ENCODE measurements around the gene NSUN4. TPM values are rescaled to one million over a fixed set of nuclear protein-coding genes. Genes with fewer than 3 reads are reported as not detected.
"Not testable (repeated sequence)": the region's sequence is repeated elsewhere in the genome, so short reads cannot be mapped to it uniquely, and the experiment has no call there.

NSUN4 gene
- total and polyA plus RNA-seq, 3 donors from 2014 or later = 47.4 to 130 (median 94.3) TPM

DNA sequence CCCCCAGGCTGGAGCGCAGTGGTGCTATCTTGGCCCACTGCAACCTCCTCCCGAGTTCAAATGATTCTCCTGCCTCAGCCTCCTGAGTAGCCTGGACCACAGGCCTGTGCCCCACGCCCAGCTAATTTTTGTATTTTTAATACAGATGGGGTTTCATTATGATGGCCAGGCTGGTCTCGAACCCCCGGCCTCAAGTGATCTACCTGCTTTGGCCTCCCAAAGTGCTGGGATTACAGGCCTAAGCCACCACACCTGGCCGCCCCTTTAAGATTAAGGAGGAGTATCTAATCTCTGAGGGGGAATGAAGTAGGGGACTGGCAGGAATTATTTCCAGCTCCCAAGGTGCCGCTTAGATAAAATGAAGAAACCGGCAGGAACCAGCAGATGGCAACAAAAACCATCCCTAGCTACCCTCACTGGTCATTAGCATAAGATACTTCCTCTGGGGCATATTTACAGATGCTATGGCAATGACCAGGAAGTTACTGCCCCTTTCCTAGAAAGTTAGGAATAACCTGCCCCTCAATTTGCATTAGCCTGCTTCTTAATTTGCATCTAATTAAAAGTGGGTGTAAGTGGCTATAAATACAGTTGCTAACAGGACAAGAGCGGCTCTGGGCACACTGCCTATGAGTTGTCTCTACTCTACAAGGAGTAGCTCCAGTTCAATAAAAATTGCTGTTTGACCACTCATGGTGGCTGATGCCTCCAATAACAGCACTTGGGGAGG is 7.1 kb upstream of the NSUN4 start:
- 72 to 74% methylated on average over 9 of the region's 9 CpGs for WGBS, 2 donors
- peak; percentile 32 for DNase-seq
- intact Hi-C loops (cut with DNase I; ENCODE audit: low total_unique reads) = no loop called here

DNA sequence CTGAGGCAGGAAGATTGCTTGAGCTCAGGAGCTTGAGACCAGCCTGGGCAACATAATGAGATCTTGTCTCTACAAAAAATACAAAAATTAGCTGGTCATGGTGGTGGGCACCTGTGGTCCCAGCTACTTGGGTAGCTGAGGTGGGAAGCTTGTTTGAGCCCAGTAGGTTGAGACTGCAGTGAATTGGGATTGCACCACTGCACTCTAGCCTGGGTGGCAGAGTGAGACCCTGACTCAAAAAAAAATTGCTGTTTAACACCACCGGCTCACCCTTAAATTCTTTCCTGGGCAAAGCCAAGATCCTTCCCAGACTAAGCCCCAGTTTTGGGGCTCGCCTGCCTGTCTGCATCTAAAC is 6.6 kb upstream of the NSUN4 start:
- TF ChIP-seq POLR2A (IDR thresholded peaks at IDR 0.05) = no peak
- TF ChIP-seq, protein P1, sequence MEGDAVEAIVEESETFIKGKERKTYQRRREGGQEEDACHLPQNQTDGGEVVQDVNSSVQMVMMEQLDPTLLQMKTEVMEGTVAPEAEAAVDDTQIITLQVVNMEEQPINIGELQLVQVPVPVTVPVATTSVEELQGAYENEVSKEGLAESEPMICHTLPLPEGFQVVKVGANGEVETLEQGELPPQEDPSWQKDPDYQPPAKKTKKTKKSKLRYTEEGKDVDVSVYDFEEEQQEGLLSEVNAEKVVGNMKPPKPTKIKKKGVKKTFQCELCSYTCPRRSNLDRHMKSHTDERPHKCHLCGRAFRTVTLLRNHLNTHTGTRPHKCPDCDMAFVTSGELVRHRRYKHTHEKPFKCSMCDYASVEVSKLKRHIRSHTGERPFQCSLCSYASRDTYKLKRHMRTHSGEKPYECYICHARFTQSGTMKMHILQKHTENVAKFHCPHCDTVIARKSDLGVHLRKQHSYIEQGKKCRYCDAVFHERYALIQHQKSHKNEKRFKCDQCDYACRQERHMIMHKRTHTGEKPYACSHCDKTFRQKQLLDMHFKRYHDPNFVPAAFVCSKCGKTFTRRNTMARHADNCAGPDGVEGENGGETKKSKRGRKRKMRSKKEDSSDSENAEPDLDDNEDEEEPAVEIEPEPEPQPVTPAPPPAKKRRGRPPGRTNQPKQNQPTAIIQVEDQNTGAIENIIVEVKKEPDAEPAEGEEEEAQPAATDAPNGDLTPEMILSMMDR (IDR thresholded peaks at IDR 0.05) = no peak
- no peak overlapping the region for H3K4me3 ChIP-seq
- no peak for DNase-seq
- no peaks in the 10 kb centered on the region for H3K9me3 ChIP-seq
- no peaks in the 10 kb centered on the region for H3K27me3 ChIP-seq
- intact Hi-C loops (cut with DNase I; ENCODE audit: low total_unique reads) = no loop called here
- H3K27ac ChIP-seq = no peak overlapping the region
- WGBS, 2 donors = 83 to 86% methylated on average over 2 of the region's 2 CpGs
- H3K4me1 ChIP-seq = peaks cover under 1% of the 10 kb centered on the region
- no peaks in the 10 kb centered on the region for H3K36me3 ChIP-seq (ENCODE audit: low read depth, missing control alignments)

More for the DNA sequence above, 7.1 kb upstream of the NSUN4 start:
- TF ChIP-seq POLR2A (IDR thresholded peaks at IDR 0.05) = no peak
- TF ChIP-seq, protein P1 (IDR thresholded peaks at IDR 0.05) = no peak
- Histone ChIP-seq H3K4me3 (no peak overlapping the region), H3K27me3 (no peaks in the 10 kb centered on the region), H3K9me3 (no peaks in the 10 kb centered on the region), H3K36me3 (ENCODE audit: low read depth, missing control alignments) (no peaks in the 10 kb centered on the region), H3K27ac (no peak overlapping the region), H3K4me1 (no peaks in the 10 kb centered on the region)

DNA sequence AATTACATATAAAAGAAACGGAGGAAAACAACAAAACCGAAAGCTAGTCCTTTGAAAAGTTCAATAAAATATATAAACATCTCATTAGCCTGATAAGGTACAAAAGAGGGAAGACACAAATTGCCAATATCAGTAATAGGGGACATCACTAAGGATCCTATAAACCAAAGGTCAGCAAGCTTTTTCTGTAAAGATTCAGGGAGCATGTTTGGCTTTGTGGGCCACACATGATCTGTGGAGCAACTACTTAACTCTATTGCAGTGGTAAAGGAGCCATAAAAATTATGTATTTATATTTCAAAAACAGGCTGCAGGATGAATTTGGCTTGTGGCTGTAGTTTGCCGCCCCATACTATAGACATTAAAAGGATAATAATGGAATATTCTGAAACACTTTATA is 5.5 kb upstream of the NSUN4 start:
- WGBS, 2 donors = 90 to 97% methylated on average over 3 of the region's 3 CpGs
- no peak for TF ChIP-seq POLR2A (IDR thresholded peaks at IDR 0.05)
- TF ChIP-seq, protein P1 (IDR thresholded peaks at IDR 0.05) = no peak

DNA sequence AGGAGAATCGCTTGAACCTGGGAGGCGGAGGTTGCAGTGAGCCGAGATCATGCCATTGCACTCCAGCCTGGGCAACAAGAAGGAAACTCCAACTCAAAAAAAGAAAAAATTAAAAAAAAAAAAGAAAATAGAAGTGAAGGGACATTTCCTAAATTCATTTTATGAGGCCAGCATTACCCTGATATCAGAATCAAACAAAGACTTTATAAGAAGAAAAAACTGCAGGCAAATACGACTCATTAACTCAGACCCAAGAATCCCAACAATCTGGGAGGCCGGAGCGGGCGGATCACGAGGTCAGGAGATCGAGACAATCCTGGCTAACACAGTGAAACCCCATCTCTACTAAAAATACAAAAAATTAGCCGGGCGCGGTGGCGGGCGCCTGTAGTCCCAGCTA is 3.2 kb upstream of the NSUN4 start:
- H3K36me3 ChIP-seq (ENCODE audit: low read depth, missing control alignments); H3K4me3 ChIP-seq; H3K27ac ChIP-seq; DNase-seq; intact Hi-C loops (cut with DNase I; ENCODE audit: low total_unique reads); H3K9me3 ChIP-seq; H3K27me3 ChIP-seq: not testable (repeated sequence)
- H3K4me1 ChIP-seq = peaks cover 16% of the 10 kb centered on the region
- WGBS, 2 donors = 75 to 87% methylated on average over 13 to 14 of the region's 14 CpGs

More for the DNA sequence above, 5.5 kb upstream of the NSUN4 start:
- no peaks in the 10 kb centered on the region for H3K36me3 ChIP-seq (ENCODE audit: low read depth, missing control alignments)
- no peak for DNase-seq
- H3K9me3 ChIP-seq = no peaks in the 10 kb centered on the region
- intact Hi-C loops (cut with DNase I; ENCODE audit: low total_unique reads) = no loop called here
- peaks cover 6% of the 10 kb centered on the region for H3K4me1 ChIP-seq
- H3K27ac ChIP-seq = no peak overlapping the region
- H3K27me3 ChIP-seq = no peaks in the 10 kb centered on the region
- no peak overlapping the region for H3K4me3 ChIP-seq

DNA sequence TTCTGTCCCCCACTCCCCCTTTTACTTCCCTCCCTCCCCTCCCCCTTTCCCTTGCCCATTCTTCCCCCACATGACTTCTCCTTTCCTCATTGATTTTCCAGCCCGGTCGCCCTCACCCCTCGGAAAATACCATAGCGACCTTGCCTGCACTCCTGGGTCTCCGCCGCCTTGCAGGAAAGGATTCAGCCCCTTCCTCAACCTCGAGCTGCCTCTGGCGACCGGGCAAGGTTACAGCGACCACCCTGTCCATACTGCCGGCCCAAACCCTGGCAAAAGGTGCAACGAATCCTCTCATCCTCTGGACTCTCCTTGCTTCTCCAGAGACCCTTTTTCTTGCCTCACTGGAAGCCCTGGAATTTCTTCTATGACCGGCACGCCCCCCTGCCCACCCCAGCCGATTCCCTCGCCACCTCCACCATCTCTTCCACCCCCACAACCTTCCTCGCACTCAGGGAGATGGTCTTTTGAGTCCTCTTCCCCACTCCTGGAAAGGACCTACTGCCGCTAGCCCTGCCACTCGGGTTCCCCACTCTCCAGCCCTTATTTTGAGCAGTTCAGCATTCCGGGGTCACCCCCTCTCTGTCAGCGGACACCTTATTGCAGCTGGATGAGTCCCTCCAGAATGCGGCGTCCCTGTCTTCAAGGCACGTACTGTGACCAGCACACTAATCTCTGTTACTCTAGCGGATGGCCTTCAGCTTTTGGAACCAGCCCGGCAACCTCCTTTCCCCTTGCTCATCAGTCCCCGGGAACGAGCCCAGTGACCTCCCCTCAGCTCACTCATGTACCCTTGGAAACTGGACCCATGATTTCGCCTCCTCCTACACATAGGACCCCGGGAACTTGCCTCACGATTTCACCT is 846 bp downstream of the NSUN4 start:
- 21 to 25% methylated on average over 29 to 31 of the region's 31 CpGs for WGBS, 2 donors
- intact Hi-C loops (cut with DNase I; ENCODE audit: low total_unique reads) = no loop called here

More for the DNA sequence above, 846 bp downstream of the NSUN4 start:
- peak overlapping the region; percentile 80 to 82 for H3K4me3 ChIP-seq
- no peaks in the 10 kb centered on the region for H3K27me3 ChIP-seq
- peak; percentile 26 for DNase-seq
- H3K9me3 ChIP-seq = no peaks in the 10 kb centered on the region
- peaks cover 16% of the 10 kb centered on the region for H3K4me1 ChIP-seq
- no peak for TF ChIP-seq POLR2A (IDR thresholded peaks at IDR 0.05)
- TF ChIP-seq, protein P1 (IDR thresholded peaks at IDR 0.05) = no peak
- peak overlapping the region; percentile 98 to 99 for H3K27ac ChIP-seq
- H3K36me3 ChIP-seq (ENCODE audit: low read depth, missing control alignments) = no peaks in the 10 kb centered on the region

Data from testis (tissue), 3 donors.